Measurements from ENCODE around the gene RASA4B.
"Not testable (repeated sequence)": the region's sequence is repeated elsewhere in the genome, so short reads cannot be mapped to it uniquely, and the experiment has no call there.

Gene RASA4B

DNA sequence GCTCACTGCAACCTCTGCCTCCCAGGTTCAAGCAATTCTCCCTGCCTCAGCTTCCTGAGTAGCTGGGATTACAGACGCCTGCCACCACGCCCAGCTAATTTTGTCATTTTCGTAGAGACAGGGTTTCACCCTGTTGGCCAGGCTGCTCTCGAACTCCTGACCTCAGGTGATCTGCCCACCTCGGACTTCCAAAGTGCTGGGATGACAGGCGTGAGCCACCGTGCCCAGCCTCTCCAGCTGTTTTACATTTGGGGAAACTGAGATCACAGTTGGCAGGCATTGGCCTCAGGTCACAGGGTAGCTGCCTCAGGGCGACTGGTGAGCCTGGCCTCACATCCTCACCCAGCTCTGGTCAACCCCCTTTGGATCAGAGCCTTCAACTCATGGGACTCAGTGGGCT lies 7.0 kb downstream of the RASA4B start:
- DNase-seq: not testable (repeated sequence)

DNA sequence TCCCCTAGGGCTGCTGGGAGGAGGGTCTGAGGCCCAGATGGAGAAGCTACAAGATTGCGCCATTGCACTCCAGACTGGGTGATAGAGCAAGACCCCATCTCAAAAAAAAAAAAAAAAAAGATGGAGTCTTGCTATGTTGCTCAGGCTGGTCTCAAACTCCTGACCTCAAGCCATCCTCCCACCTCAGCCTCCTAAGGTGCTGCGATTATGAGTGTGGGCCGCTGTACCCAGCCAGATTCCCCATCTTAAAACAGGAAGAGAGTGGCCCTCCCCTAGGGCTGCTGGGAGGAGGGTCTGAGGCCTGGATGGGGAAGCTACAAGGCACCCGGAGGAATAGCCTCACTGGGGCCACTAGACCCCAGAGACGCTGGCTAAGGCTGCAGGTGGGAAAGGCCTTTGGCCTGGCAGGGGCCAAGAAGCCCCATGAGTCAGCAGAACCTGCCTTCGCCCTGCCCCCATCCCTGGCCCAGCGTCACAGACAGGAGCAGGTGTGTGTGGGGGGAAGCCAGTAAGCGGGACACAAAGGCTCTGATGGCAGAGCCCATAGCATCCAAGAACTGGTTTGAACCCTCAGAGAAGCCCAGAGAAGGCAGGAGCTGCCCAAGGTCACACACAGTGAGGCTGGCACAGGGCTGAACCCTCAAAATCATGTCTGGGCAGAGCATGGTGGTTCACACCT lies 10.0 kb downstream of the RASA4B start:
- DNase-seq: not testable (repeated sequence)

DNA sequence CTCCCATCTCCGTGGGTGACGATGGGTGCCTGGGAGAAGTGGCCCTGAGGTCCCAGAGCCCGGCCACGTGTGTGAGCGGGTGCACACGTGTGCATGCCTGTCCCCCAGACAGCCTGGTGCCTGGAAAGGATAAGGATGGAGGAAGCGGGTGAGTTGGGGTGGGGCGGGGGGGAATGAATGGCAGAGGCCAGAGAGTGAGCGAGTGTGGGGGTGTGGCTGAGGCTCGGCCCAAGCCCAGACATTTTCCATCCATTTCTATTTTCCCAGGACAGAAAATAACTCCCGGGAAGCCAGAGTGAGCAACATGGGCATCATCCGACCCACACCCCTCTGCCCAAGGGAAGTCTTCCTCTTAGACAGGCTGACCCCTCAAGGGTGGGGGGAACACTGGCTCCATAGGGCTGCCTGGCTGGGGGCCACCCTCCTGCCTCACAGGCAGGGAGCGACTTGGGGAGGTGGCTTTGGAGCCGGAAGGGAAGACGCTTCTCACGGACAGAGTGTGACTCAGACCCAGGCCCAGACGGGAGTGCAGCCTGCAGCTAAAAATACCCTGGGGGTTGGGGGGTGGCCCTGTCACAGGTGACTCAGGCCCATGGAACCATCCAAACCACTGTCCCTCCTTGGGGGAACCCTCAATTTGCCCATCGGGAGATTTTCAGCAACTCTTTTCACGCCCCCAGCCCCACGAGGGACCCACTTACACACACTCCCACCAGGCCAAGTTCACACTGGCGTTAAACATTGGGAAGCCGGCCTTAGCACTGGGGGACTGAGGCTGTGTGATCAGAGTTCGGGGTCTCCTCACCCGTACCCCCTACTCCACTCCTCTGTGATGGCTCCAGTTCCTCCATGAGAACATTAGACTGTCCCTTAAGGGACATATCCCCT lies 12.0 kb downstream of the RASA4B start:
- not testable (repeated sequence) for DNase-seq

DNA sequence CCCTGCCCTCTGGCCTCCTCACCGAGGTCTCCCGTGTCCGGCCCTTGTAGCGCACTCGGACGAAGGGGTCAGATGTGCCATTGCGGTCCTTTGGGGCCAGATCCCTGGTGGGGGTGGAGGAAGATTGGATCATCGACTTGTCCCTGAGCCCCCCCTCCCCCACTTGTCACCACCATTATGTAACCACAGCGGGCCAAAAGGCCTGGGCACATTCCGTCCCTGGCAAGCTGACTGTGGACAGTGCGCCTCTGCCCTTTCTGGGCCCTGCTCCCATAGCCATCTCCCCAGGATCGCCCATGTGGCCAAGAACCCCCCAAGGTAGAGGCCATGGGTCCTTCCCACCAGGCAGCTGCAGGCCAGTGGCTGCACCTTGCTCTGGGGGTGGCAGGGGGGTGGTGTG lies 14.4 kb downstream of the RASA4B start:
- DNase-seq: not testable (repeated sequence)

DNA sequence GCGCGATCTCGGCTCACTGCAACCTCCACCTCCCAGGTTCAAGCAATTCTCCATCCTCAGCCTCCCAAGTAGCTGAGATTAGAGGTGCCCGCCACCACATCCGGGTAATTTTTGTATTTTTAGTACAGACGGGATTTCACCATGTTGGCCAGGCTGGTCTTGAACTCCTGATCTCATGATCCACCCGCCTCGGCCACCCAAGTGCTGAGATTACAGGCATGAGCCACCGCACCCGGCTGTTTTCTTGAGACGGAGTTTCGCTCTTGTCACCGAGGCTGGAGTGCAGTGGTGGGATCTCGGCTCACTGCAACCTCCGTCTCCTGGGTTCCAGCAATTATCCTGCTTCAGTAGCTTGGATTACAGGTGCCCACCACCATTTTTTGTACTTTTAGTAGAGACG lies 19.3 kb downstream of the RASA4B start:
- not testable (repeated sequence) for DNase-seq

DNA sequence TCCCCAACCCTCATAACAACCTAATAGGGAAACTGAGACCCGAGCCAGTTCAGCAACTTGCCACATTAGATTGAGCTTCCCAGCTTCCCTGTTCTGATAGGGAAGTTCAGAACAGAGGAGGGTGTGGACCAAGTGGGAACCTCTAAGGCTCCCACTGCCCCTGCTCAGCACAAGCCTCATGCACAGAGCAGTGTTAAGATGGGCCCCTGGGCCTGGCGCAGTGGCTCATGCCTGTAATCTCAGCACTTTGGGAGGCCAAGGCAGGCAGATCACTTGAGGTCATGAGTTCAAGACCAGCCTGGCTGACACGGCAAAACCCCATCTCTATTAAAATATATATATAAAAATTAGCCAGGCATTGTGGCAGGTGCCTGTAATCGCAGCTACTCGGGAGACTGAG lies 20.3 kb downstream of the RASA4B start:
- not testable (repeated sequence) for DNase-seq

DNA sequence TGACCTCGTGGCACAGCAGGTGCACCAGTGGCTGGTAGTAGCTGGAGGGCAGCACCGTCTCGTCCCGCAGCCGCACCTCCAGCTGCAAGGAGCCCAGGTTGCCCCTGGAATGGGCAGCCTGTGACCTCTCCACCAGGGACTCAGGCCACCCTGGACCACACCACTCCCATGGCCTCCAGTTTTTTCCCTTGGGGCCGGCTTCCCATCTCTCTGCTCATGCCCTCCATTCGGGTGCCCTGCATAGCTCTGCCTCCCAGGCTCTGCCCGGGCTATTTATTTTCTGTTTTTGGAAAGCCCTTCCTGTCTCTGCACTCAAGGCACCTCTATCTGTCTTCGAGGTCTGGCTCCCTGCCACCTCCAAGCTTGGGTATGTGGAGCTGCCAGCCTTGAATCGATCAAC lies 20.7 kb downstream of the RASA4B start:
- DNase-seq: not testable (repeated sequence)

DNA sequence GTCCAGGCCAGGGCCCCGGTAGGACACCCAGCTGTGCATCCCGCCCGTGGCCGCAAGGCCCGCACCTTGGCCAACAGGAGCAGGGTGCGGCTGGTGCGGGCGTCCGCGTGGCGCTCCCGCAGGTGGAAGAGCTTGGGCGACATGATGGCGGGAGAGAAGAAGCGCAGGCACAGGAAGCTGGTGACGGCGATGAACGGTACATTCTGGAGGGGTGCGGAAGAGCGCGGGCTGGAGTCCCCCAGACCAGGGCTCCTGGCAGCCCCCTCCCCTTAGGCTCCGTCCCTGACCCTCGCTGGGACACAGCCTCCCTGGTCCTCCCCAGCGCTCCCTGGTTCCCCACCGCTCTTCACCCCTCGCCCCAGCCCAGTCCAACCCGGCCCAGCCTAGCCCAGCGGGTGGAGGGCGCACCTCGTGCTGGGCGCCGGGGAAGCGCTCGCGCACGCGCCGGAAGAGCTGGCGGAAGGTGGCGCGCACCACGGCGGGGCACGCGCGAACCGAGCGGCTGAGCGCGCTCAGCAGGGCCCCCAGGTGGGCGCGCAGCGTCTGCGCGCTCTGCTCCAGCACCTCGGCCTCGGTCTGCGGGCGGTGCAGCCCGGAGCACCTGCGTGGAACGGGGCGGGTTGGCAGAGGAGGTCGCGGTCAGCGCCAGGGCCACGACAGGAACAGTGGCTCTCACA lies 23.0 kb downstream of the RASA4B start:
- not testable (repeated sequence) for DNase-seq

DNA sequence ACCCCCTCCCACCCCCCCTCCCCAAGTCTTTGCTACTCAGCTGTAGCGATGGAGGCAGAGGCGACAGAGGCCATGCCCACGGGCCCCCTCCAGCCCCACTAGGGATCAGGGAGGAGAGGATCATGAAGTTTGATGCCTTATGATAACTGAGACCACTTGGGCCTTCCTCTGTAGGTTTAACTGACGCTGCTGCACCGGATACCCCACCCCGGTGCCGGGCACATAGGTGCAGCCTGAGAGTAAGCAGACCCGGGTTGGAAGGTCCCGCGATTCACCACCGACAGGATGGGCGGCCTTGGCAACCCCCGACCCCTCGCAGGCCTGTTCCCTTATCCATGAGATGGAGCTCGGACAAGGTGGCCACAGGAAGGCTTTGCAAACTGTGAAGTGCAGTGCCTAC lies 23.6 kb downstream of the RASA4B start:
- not testable (repeated sequence) for DNase-seq

DNA sequence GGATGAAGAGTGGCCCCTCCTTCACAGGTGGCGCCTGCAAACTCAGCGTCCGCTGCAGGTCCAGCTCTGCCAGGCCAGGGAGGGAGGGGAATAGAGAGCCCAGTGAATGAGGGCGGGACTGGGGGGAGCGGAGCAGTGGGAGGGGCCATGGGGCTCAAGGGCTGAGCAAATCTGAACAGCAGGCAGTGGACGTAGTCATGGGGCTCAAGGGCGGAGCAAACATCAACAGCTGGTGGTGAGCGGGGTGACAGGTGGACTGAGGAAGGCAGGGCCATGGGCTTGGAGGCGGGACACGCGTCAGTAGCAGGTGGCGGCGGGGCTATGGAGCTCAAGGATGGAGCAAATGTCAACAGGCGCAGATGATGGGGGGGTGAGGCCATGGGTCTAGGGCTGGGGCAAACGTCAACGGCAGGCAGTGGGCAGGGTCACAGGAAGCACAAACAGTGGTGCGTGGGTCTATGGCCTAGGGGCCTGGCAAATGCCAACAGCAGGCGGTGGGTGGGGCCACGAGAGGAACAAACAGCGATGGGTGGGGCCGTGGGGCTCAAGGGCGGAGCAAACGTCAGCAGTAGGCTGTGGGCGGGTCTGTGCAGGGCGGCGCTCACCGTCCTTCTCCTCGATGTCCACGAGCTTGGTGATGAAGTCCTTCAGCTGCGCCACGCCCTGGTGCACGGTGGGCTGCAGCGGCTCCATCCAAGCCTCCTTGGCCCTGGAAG lies 24.2 kb downstream of the RASA4B start:
- DNase-seq: not testable (repeated sequence)

DNA sequence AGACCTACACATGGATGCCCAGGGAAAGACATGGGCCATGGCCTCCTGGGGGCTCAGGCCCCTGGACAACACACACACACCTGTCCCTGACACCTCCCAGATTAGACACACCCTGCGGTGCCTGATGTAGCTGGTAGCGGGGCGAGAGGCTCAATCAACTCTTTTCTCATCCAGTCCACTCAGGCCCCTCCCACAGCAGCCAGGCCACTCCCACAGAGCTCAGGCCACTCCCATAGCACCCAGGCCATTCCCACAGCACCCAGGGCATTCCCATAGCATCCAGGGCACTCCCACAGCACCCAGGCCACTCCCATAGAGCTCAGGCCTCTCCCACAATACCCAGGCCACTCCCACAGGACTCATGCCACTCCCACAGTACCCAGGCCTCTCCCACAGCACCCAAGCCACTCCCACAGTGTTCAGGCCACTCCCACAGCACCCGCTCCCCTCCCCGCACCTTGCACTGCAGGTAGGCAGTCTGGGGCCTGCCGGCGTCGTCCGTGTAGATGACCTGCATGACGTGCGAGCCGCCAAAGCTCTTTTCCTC lies 27.0 kb downstream of the RASA4B start:
- DNase-seq: peak; percentile 34

DNA sequence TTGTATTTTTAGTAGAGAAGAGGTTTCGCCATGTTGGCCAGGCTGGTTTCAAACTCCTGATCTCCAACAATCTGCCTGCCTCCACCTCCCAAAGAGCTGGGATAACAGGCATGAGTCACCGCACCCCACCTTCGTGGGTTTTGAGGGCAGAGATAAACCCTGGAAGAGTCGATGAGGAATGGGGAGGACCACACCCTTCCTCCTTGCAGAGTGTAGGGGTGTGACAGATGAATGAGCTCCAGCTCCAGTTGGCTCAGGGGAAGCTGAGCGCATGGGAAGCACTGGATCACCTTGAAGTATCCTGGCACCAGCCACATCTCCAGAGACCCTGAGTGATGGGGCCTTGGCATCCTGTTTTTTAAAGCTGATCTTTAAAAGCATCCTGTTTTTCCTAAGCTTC lies 33.3 kb downstream of the RASA4B start:
- not testable (repeated sequence) for DNase-seq

DNA sequence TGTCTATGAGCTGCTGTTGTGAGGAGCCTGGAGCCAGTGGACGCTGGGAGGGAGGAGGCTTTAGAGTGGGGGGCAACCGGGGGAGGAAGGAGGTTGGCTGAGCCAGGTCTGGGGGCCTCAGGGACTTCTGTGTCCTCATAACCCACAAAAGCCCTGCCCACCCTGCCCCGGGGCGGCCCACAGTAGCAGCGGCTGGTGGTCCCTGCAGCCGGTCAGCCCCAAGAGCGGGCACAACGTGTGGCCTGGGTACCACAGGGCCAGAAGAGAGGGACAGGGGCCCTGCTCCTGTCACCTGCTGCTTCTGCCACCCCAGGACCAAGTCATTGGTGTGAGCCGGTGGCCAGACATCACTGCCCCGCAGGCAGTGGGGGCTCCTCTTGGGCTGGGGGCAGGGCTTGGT lies 35.6 kb downstream of the RASA4B start:
- not testable (repeated sequence) for DNase-seq

DNA sequence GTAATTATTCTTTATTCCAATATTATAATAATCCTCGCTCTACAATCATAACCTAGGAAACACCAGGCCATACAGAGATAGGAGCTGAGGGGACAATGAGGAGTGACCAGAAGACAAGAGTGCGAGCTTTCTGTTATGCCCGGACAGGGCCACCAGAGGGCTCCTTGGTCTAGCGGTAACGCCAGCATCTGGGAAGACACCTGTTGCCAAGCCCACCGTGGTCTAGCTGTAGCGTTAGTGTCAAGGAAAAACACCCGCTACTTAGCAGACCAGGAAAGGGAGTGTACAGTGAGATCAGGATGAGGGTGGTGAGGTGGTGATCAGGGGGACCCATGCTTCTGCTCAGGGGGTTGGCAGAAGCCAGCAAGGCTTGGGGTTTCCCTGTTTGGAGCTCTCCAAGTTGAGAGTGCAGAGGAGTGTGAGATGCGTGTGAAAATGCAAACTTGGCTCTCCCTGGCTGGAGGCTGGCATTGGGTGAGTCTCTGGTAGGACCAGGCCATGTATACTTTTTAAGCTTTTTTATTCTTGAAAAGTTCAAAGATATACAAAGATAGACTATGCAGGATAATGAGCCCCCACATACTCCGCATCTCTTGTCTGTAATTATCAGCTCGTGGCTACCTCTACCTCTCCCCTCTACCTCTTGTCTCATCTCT lies 37.5 kb downstream of the RASA4B start:
- DNase-seq: not testable (repeated sequence)

DNA sequence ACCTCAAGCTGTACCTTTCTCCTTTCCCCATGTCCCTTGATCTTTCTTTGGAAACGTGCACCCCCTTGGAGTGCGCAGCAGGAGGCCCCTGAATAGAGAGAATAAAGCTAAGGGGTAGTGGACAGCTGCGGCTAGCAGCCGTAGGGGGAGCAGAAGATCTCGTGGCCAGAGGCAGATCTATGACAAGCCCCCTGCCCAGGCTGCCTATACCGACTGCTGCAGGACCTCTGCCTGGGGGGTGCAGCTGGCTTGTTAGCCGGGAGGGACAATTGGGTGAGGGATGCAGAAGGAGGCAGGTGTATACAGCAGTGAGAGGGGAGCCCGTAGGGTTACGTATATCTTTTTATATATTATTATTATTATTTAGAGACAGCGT lies 38.4 kb downstream of the RASA4B start:
- not testable (repeated sequence) for DNase-seq

DNA sequence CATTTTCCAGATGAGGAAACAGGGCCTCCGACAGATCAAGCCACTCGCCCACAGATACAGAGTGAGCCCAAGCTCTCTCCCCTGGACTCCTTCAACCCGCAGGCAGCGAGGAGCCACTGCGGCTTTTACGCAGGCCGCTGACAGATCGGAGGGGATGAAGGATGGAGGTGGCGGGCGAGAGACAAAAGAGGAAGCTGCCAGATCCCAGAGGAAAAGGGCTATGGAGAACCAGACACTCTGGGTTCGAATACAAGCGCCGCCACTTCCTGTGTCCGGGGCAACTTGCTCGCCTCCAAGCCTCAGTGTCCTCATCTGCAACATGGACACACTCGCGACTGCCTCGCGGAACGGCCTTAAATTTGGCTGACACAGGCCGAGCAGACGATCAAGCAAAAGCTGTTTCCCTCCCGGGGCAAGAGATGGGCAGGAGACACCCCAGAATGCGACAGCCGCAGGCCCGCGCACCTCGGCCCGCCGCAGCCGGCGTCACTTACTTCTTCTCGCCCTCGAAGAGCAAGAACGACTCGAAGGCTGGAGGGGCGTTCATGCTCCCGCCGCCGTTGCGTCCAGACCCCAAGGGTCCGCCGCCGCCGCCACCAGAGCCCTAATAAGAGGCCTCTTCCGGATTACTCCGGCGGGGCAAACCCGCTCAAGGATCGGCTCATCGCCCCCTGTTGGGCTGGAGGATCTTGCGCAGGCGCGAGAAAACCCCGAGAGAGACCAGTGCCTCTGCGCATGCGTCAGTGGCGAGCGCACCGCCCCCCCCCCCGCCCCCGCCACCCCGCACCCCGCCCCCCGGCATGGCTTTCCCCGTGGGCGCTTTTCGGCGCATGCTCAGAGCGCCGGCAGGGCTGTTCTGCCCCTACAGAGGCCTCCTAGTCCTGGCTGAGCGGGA lies 39.0 kb downstream of the RASA4B start, which contains the start of gene POLR2J:
TSS of gene POLR2J (minus strand) at position 609 of the 895 bp plus-strand sequence. CDS start at position 547, 62 bp downstream.
- DNase-seq: peak; percentile 82

DNA sequence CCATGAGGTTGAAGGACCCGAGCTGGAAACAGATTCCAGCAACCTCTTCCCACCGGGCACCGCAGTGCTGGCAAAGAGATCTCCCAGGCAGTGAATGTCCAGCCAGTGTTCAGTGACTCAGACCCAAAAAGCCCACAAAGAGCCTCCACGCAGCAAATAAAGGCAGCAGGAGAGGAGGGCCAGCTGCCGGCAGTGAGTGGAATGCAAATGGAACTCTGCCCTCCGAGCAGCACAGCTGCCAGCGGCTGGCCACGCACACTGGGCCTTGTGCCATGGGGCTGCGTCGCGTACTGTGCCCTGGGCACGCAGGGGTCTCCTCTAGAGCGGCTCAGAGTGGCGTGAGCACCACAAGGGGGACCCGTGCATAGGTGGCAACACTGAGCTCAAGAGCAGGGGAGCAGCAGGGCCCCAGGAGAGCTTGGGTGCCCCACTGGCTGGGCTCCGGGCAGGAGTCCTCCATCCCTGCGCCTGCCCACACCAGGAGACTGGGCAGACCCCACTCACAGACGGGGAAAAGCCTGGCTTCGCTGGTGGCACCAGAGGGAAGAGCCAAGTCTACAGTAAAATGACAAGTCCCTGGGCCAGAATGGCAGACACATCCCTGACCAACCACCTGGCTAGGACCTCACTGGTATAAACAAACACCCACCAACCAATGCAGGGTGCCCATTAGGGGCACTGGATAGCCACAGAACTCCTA lies 42.7 kb downstream of the RASA4B start:
- not testable (repeated sequence) for DNase-seq

DNA sequence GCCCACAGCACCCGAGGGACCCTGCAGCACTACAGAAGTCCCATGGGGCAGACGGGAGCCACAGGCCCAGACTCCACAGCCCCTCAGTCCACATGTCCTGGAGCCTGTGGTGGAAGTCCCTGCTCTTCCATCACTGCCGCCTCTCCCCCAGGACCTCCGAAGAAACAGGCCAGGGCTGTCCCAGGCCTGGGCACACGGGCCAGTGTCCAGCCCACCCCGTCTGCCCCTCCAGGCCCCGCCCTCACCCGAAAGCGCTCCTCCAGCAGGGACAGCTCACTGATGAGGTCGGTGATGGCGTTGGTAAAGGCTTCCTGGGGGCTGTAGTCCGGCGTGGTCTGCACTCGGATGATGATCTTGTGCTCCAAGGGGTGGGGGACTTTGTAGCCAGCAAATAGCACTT lies 43.5 kb downstream of the RASA4B start:
- DNase-seq: not testable (repeated sequence)

DNA sequence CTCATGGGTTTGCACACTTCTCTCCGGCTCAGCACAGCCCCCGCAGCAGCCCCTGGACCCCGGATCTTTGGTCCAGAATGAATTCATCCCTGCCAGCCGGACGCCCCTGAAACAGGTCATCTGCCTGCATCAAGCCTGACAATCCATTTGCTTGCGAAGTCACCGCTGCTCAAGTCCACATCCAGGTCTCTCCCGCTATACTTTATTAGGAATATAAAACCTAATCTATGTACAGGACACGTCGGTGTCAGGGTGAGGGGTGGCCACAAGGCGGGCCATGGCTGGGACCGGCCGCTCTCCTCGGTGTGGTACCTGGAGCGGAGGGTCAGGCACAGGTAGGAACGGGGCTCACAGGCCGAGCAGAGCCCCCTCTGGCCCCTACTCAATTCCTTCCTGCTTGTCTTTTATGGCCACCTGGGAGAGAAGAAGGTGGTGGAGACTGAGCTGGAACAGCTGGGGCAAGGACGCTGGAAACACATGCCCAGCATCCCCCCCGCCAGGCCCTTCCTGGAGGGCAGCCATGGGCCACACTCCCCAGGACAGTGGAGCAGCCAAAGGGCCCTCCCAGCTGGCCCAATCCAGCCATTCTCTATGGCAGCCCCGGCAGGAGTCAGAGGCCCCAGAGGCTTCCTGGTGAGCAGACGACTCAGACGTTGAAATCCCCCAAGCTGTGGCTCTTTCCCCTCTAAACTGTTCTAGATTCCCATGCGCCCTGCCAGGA lies 44.1 kb downstream of the RASA4B start:
- no peak for DNase-seq

Measured in activated T-cell treated with anti-CD3 and anti-CD28 coated beads for 4 hours (primary cell).